Right atrium auricular region (tissue), 2 donors: ENCODE data around the gene SPATA7. TPM values are rescaled to one million over a fixed set of nuclear protein-coding genes. Genes with fewer than 3 reads are reported as not detected.

Experiments
- DNase-seq: peaks from one replicate; pipeline ENCODE4 v3.0.0-alpha.2; 2019; ENCODE audit warnings: low spot score
- H3K27ac ChIP-seq, 2 donors: fragments of 200-600 bp; sonication (generic); 1 replicate in 1 of 2; 2 replicates in 1 of 2; pipeline ENCODE4 v1.5.1; 2016 to 2019
- H3K27me3 ChIP-seq, 2 donors: fragments of 200-600 bp; sonication (generic); one replicate each; pipeline versions ENCODE4 v1.5.1 to v1.6.0; 2017 to 2019
- H3K36me3 ChIP-seq: fragments of 200-600 bp; sonication (generic); one replicate; pipeline ENCODE4 v1.5.1; 2016
- H3K4me1 ChIP-seq, 2 donors: fragments of 200-600 bp; sonication (generic); one replicate each; pipeline versions ENCODE4 v1.5.1 to v1.6.0; 2017 to 2019
- H3K4me3 ChIP-seq, 2 donors: fragments of 200-600 bp; sonication (generic); 1 replicate in 1 of 2; 2 replicates in 1 of 2; pipeline ENCODE4 v1.5.1; 2017 to 2019; ENCODE audit warnings: mild to moderate bottlenecking in 1 of 2, moderate library complexity in 1 of 2
- H3K9me3 ChIP-seq, 2 donors: fragments of 200-600 bp; sonication (generic); one replicate each; pipeline ENCODE4 v1.5.1; 2019
- CTCF ChIP-seq, 2 donors: fragments of 200-600 bp; sonication (generic); IDR thresholded peaks; one replicate each; pipeline ENCODE4 v1.5.1; 2019; ENCODE audit warnings: antibody characterized with exemption in 2 of 2
- total RNA-seq, 2 donors: library from RNA; depleted of rRNA; stranded (reverse); fragments of >200 nt; gene quantifications; one replicate each; pipeline ENCODE4 v1.1.0, GENCODE V29; 2016

SPATA7 gene
- total RNA-seq, 2 donors from 2014 or later = 22.7 to 23.9 TPM

GRCh38 chr14:88421286-88421685 is 35.8 kb downstream of the SPATA7 start:
- H3K27me3 ChIP-seq = no peaks in the 10 kb centered on the region

GRCh38 chr14:88422047-88422446 is 36.6 kb downstream of the SPATA7 start:
- no peak for TF ChIP-seq CTCF (IDR thresholded peaks at IDR 0.05)
- Histone ChIP-seq H3K27ac (no peak overlapping the region), H3K36me3 (peaks cover 15% of the 10 kb centered on the region), H3K4me3 (no peak overlapping the region), H3K27me3 (no peaks in the 10 kb centered on the region), H3K4me1 (no peaks in the 10 kb centered on the region), H3K9me3 (peaks cover 0 to 17% of the 10 kb centered on the region in 2 donors)
- no peak for DNase-seq

More at GRCh38 chr14:88421286-88421685, 35.8 kb downstream of the SPATA7 start:
- Histone ChIP-seq H3K4me1 (no peaks in the 10 kb centered on the region), H3K27ac (no peak overlapping the region), H3K4me3 (no peak overlapping the region), H3K9me3 (peaks cover 0 to 25% of the 10 kb centered on the region in 2 donors), H3K36me3 (peaks cover 20% of the 10 kb centered on the region)
- TF ChIP-seq CTCF (IDR thresholded peaks at IDR 0.05) = no peak
- DNase-seq = no peak

- no peak for TF ChIP-seq CTCF (IDR thresholded peaks at IDR 0.05)
- DNase-seq = no peak
- Histone ChIP-seq H3K9me3 (peaks cover 0 to 8% of the 10 kb centered on the region in 2 donors), H3K4me3 (no peak overlapping the region), H3K27me3 (no peaks in the 10 kb centered on the region), H3K36me3 (peaks cover 5% of the 10 kb centered on the region), H3K27ac (no peak overlapping the region), H3K4me1 (no peaks in the 10 kb centered on the region)
Observed at GRCh38 chr14:88422919-88423650, 37.6 kb downstream of the SPATA7 start.

- no peak for TF ChIP-seq CTCF (IDR thresholded peaks at IDR 0.05)
Observed at GRCh38 chr14:88424573-88424972, 39.1 kb downstream of the SPATA7 start.

GRCh38 chr14:88426271-88426670 is 40.8 kb downstream of the SPATA7 start:
- Histone ChIP-seq H3K4me1 (no peaks in the 10 kb centered on the region), H3K27ac (no peak overlapping the region), H3K4me3 (no peak overlapping the region), H3K9me3 (no peaks in the 10 kb centered on the region), H3K36me3 (no peaks in the 10 kb centered on the region), H3K27me3 (no peaks in the 10 kb centered on the region)
- TF ChIP-seq CTCF (IDR thresholded peaks at IDR 0.05) = no peak
- no peak for DNase-seq

More at GRCh38 chr14:88424573-88424972, 39.1 kb downstream of the SPATA7 start:
- no peaks in the 10 kb centered on the region for H3K36me3 ChIP-seq
- H3K27me3 ChIP-seq = no peaks in the 10 kb centered on the region
- no peak overlapping the region for H3K27ac ChIP-seq
- DNase-seq = no peak
- H3K9me3 ChIP-seq = no peaks in the 10 kb centered on the region
- no peaks in the 10 kb centered on the region for H3K4me1 ChIP-seq
- no peak overlapping the region for H3K4me3 ChIP-seq

- no peak for TF ChIP-seq CTCF (IDR thresholded peaks at IDR 0.05)
- Histone ChIP-seq H3K9me3 (no peaks in the 10 kb centered on the region), H3K36me3 (no peaks in the 10 kb centered on the region), H3K4me1 (no peaks in the 10 kb centered on the region), H3K27me3 (no peaks in the 10 kb centered on the region), H3K27ac (no peak overlapping the region), H3K4me3 (no peak overlapping the region)
- no peak for DNase-seq
Observed at GRCh38 chr14:88430976-88431375, 45.5 kb downstream of the SPATA7 start.
